HG02571 (cell line): ENCODE data around the gene PNPT1.
"Not testable (repeated sequence)": the region's sequence is repeated elsewhere in the genome, so short reads cannot be mapped to it uniquely, and the experiment has no call there.

Source experiments
- ATAC-seq: cut with Tn5 transposase; IDR thresholded peaks from one replicate; pipeline ENCODE4 v1.9.1; 2021; ENCODE audit warnings: mild to moderate bottlenecking, moderate library complexity; ENCODE audit not compliant: unreplicated experiment

PNPT1 gene

GRCh38 chr2:55598056-55598795 is 95.4 kb downstream of the PNPT1 start:
- no peak for ATAC-seq

- ATAC-seq = not testable (repeated sequence)
These were observed 96.8 kb downstream of the PNPT1 start for GRCh38 chr2:55596795-55597194.

GRCh38 chr2:55595536-55595935 is 98.1 kb downstream of the PNPT1 start:
- no peak for ATAC-seq

- no peak for ATAC-seq
These were observed 101.5 kb downstream of the PNPT1 start for GRCh38 chr2:55592130-55592529.

GRCh38 chr2:55590810-55591440 is 102.7 kb downstream of the PNPT1 start:
- ATAC-seq = peak; percentile 75

GRCh38 chr2:55585451-55586080 is 108.1 kb downstream of the PNPT1 start:
- ATAC-seq = no peak
